OCI-LY7 (cell line): Measurements from ENCODE around the gene ADARB2.

ENCODE experiments used
- CTCF ChIP-seq: fragments of 200-600 bp; sonication (generic); conservative IDR thresholded peaks from 2 replicates; pipeline ENCODE4 v1.5.1; 2014; ENCODE audit warnings: mild to moderate bottlenecking, antibody characterized with exemption, low read length, moderate library complexity, mixed read lengths
- EZH2phosphoT487 ChIP-seq: fragments of 200-600 bp; sonication (generic); IDR thresholded peaks from 2 replicates; pipeline ENCODE4 v1.6.1; 2018; ENCODE audit warnings: low read depth, borderline replicate concordance, mild to moderate bottlenecking, mixed run types, antibody characterized with exemption, low read length, moderate library complexity, mixed read lengths

- TF ChIP-seq CTCF (no peak), EZH2phosphoT487 (no peak)
These were observed 541.5 kb downstream of the ADARB2 start for GRCh38 chr10:1195828-1196227.
